Mammary epithelial cell (primary cell): ENCODE results near the gene MIPOL1.

Experiments used
- EZH2 ChIP-seq: IDR thresholded peaks from 2 replicates; pipeline ENCODE4 v1.6.1; 2012; ENCODE audit warnings: low read length, inconsistent platforms, borderline replicate concordance
- TF ChIP-seq, protein P1 (sequence below), 2 donors: IDR thresholded peaks in 1 of 2; conservative IDR thresholded peaks in 1 of 2; 2 replicates each; pipeline ENCODE4 v1.5.1; 2011 to 2012; ENCODE audit warnings: inconsistent platforms in 2 of 2, low read length in 2 of 2, mild to moderate bottlenecking in 2 of 2, control low read depth in 1 of 2, low read depth in 1 of 2; ENCODE audit not compliant: insufficient read depth in 1 of 2; ENCODE audit errors: extremely low read depth in 1 of 2

DNA sequence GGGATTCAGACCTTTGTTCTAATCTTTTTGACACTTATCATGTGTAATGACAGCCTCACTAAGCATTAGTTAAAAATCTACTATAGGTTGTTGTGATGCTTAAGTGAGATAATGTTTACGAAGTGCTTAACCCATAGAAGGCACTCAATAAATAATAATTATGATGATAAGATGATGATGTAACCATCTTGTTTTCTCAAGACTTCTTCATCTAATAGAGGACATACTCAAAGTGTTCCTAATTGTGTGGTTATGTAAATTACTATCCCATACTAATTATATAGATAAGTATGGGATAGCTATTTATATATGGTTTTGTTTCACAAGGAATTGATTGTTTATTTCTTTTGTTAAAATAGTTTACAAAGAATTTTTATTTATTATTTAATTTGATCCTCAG lies 76.9 kb downstream of the MIPOL1 start:
- TF ChIP-seq, protein P1, sequence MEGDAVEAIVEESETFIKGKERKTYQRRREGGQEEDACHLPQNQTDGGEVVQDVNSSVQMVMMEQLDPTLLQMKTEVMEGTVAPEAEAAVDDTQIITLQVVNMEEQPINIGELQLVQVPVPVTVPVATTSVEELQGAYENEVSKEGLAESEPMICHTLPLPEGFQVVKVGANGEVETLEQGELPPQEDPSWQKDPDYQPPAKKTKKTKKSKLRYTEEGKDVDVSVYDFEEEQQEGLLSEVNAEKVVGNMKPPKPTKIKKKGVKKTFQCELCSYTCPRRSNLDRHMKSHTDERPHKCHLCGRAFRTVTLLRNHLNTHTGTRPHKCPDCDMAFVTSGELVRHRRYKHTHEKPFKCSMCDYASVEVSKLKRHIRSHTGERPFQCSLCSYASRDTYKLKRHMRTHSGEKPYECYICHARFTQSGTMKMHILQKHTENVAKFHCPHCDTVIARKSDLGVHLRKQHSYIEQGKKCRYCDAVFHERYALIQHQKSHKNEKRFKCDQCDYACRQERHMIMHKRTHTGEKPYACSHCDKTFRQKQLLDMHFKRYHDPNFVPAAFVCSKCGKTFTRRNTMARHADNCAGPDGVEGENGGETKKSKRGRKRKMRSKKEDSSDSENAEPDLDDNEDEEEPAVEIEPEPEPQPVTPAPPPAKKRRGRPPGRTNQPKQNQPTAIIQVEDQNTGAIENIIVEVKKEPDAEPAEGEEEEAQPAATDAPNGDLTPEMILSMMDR (conservative IDR thresholded peaks at IDR 0.05 in 1 of 2, IDR thresholded peaks at IDR 0.05 in 1 of 2; ENCODE audit: extremely low read depth in 1 of 2, insufficient read depth in 1 of 2, low read depth in 1 of 2, low read length in 2 of 2): no peak
- no peak for TF ChIP-seq EZH2
